Astrocyte of the spinal cord (primary cell): Measurements from ENCODE around the gene AP2B1.

Experiments used
- DNase-seq: peaks from one replicate; pipeline ENCODE4 v3.0.0; 2011; ENCODE audit warnings: low read depth, low spot score
- H3K4me3 ChIP-seq: 2 replicates; pipeline ENCODE4 v1.5.1; 2011; ENCODE audit warnings: low read depth, mild to moderate bottlenecking, low read length, moderate library complexity
- in situ Hi-C: cut with HindIII; loops from 2 replicates; pipeline ENCODE4 v1.10.0; 2017; ENCODE audit warnings: low sequenced_read_pairs
- TF ChIP-seq, protein P1 (sequence below): IDR thresholded peaks from 2 replicates; pipeline ENCODE4 v1.5.1; 2012; ENCODE audit warnings: low read depth, mild to moderate bottlenecking, low read length, inconsistent platforms

AP2B1 gene

DNA sequence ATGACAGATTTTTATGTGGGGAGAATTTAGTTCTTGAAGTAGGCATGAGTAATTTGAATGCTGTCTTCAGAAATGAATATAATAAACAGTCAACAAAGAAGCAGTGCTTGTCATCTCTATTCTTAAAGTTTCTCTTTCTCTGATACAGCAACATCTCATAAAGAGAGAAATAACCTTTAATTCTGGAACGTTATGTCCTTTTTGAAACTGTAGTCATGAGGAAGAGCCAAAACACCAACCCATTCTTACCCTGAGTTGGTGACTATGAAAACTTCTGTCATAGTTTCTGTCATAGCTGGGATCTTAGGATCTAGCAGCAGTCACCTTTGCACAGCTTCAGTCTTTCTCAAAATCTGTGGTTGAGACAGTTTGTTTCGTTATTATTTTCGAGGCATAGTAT is 129.1 kb downstream of the AP2B1 start:
- in situ Hi-C loops: no loop called here
- DNase-seq: no peak
- TF ChIP-seq, protein P1, sequence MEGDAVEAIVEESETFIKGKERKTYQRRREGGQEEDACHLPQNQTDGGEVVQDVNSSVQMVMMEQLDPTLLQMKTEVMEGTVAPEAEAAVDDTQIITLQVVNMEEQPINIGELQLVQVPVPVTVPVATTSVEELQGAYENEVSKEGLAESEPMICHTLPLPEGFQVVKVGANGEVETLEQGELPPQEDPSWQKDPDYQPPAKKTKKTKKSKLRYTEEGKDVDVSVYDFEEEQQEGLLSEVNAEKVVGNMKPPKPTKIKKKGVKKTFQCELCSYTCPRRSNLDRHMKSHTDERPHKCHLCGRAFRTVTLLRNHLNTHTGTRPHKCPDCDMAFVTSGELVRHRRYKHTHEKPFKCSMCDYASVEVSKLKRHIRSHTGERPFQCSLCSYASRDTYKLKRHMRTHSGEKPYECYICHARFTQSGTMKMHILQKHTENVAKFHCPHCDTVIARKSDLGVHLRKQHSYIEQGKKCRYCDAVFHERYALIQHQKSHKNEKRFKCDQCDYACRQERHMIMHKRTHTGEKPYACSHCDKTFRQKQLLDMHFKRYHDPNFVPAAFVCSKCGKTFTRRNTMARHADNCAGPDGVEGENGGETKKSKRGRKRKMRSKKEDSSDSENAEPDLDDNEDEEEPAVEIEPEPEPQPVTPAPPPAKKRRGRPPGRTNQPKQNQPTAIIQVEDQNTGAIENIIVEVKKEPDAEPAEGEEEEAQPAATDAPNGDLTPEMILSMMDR: no peak
- H3K4me3 ChIP-seq: no peak overlapping the region

DNA sequence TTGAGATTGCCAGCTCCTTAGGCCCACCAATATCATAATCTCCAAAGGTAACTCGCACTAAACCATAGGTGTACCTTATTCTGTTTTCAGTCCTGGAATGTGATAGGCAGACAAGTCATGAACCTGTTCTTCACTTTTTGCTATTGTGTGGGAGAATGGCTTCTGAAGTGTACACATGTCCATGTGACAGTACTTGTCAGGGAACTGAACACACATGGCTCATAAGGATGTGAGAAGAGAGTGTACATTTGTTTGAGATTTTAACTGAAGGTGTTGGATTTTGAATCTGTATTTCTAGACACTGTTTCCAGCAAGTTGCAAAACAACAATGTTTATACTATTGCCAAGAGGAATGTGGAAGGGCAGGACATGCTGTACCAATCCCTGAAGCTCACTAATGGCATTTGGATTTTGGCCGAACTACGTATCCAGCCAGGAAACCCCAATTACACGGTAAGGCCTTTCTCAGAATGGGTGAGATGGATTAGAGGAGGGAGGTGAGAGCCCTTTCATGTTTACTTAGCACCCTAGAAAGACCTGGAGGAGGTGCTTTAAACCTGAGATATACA is 129.9 kb downstream of the AP2B1 start:
- DNase-seq: peak; percentile 78
- no peak overlapping the region for H3K4me3 ChIP-seq
- in situ Hi-C loops: no loop called here
- TF ChIP-seq, protein P1: no peak

DNA sequence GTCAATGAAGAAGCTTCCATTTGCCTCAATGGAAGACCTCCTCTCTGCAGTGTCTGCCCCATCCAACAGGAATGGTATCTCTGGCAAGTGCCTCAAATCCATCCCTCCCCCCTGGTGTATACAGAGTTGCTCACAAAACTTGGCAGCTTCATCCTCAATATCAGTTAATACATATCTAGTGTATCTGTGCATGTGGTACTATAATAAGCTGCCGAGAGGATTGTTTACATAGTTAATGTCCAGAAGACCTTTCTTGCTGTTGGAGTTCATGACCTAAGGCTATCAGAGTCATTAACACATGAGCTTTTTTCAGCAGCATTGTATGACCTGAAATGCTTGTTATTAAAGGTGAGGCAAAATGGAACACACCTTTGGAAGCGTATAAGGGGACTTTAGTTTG is 130.4 kb downstream of the AP2B1 start:
- H3K4me3 ChIP-seq: no peak overlapping the region
- in situ Hi-C loops: no loop called here
- TF ChIP-seq, protein P1: no peak
- DNase-seq: no peak

DNA sequence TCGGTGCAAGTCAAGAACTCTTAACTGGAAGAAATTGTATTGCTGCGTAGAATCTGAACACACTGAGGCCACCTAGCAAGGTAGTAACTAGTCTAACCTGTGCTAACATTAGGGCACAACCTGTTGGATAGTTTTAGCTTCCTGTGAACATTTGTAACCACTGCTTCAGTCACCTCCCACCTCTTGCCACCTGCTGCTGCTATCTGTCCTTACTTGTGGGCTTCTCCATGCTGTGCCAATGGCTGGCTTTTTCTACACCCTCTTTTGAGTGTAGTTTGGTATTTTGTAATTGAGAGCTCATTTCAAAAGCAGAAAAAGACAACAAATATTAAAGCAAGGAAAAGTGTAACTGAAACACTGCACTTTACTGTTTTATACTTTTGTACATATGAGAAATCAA is 136.6 kb downstream of the AP2B1 start:
- TF ChIP-seq, protein P1: no peak
- no peak overlapping the region for H3K4me3 ChIP-seq
- DNase-seq: no peak
- in situ Hi-C loops: no loop called here

DNA sequence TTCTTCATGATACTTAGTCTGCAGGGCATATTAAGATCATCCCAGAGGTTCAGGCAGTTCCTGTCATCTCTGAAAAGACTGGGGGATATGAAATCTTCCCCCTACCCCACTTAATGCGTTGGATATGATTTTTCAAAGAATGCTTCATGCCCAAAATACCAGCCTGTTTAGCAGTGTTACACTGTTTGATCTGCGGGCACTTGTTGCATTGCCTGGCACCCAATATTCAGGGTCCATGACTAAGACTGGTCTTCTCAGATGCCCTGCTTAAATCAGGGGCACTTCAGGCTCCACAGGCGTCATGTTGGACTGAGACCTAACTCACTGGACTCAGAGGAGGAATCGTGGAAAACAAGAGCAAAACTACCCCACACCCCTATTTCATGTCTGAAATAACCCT is 137.9 kb downstream of the AP2B1 start:
- no peak for DNase-seq
- TF ChIP-seq, protein P1: no peak
- in situ Hi-C loops: no loop called here
- no peak overlapping the region for H3K4me3 ChIP-seq

DNA sequence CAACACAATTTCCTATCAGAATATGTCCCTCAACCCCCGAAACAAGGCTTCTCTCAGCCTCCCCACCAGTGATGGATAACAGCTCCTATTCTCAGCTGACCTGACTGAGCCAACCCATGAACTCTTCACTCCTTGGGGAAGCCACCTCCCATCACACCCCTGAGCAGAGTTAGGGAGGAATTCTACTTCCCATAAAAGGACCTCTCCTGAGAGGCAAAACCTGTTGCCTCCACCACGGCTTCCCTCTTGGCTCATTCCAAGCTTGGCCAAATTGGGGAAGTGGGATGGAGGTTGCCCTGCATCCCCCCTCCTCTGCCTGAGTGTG is 138.6 kb downstream of the AP2B1 start:
- DNase-seq: no peak
- no peak overlapping the region for H3K4me3 ChIP-seq
- in situ Hi-C loops: no loop called here
- TF ChIP-seq, protein P1: no peak
